ENCODE data around the gene ONECUT2. TPM values are rescaled to one million over a fixed set of nuclear protein-coding genes. Genes with fewer than 3 reads are reported as not detected.
A peak's percentile ranks its signal among the peaks of the same experiment; 100 is the strongest.

The ONECUT2 gene
- total RNA-seq, 1 experiment from 2014 or later: 0.86 TPM

GRCh38 chr18:57436191-57436964 is 1.2 kb downstream of the ONECUT2 start:
- H3K27ac Mint-ChIP-seq (ENCODE audit: unreplicated experiment): no peak overlapping the region
- TF ChIP-seq, protein P1, sequence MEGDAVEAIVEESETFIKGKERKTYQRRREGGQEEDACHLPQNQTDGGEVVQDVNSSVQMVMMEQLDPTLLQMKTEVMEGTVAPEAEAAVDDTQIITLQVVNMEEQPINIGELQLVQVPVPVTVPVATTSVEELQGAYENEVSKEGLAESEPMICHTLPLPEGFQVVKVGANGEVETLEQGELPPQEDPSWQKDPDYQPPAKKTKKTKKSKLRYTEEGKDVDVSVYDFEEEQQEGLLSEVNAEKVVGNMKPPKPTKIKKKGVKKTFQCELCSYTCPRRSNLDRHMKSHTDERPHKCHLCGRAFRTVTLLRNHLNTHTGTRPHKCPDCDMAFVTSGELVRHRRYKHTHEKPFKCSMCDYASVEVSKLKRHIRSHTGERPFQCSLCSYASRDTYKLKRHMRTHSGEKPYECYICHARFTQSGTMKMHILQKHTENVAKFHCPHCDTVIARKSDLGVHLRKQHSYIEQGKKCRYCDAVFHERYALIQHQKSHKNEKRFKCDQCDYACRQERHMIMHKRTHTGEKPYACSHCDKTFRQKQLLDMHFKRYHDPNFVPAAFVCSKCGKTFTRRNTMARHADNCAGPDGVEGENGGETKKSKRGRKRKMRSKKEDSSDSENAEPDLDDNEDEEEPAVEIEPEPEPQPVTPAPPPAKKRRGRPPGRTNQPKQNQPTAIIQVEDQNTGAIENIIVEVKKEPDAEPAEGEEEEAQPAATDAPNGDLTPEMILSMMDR (IDR thresholded peaks at IDR 0.05; ENCODE audit: insufficient read depth in 1 of 2, low read depth in 1 of 2, low read length in 1 of 2, severe bottlenecking in 1 of 2, unreplicated experiment in 1 of 2): no peak
- peaks cover 11% of the 10 kb centered on the region for H3K27me3 Mint-ChIP-seq (ENCODE audit: insufficient read depth, unreplicated experiment)
- H3K36me3 Mint-ChIP-seq (ENCODE audit: insufficient read depth, unreplicated experiment): peaks cover 5% of the 10 kb centered on the region
- intact Hi-C loops (cut with micrococcal nuclease; ENCODE audit: unreplicated experiment): loop anchor here (5.0 kb wide), 3 partner anchors 126 to 689 kb away; no protein-coding TSS in a partner anchor
- Histone ChIP-seq H3K4me1 (no peaks in the 10 kb centered on the region), H3K36me3 (ENCODE audit: control insufficient read depth, insufficient read depth, low read length) (no peaks in the 10 kb centered on the region), H3K4me3 (ENCODE audit: low read depth, low read length) (peak overlapping the region; percentile 60), H3K9me3 (no peaks in the 10 kb centered on the region), H3K27me3 (replicated peaks; ENCODE audit: control insufficient read depth, insufficient read depth, low read length) (no peaks in the 10 kb centered on the region)
- H3K4me3 Mint-ChIP-seq (ENCODE audit: unreplicated experiment): peak overlapping the region; percentile 76
- no peaks in the 10 kb centered on the region for H3K4me1 Mint-ChIP-seq (ENCODE audit: low read depth, unreplicated experiment)
- ChIA-PET POLR2A (interaction anchor here (0.6 kb wide), 1 partner anchor 79 kb away, joined by 3 read pairs; no protein-coding TSS in a partner anchor), CTCF (interaction anchor here (0.6 kb wide), 1 partner anchor 110 kb away, joined by 3 read pairs; no protein-coding TSS in a partner anchor)
- no TSS peak for BruUV-seq (replicated peaks)
- no peak for DNase-seq
- no peaks in the 10 kb centered on the region for H3K9me3 Mint-ChIP-seq (ENCODE audit: unreplicated experiment)

DNA sequence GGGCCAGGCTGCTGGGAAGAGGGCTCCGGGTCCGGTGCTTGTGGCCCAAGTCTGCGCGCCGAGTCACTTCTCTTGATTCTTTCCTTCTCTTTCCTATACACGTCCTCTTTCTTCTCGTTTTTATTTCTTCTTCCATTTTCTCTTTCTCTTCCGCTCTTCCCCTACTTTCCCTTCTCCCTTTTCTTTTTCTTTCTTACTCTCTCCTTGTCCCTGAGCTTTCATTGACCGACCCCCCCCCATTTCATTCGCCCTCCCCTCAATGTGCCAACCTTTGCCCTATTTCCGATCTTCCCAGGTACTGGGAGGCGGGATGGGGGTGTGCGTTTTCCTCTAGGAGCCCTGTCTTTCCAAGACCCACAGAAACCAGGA is 1.8 kb downstream of the ONECUT2 start:
- Histone ChIP-seq H3K4me3 (ENCODE audit: low read depth, low read length) (no peak overlapping the region; the same call in 1 of the 2 replicates), H3K4me1 (no peaks in the 10 kb centered on the region), H3K9me3 (no peaks in the 10 kb centered on the region), H3K27me3 (replicated peaks; ENCODE audit: control insufficient read depth, insufficient read depth, low read length) (no peaks in the 10 kb centered on the region), H3K36me3 (ENCODE audit: control insufficient read depth, insufficient read depth, low read length) (no peaks in the 10 kb centered on the region)
- Mint-ChIP-seq H3K4me1 (ENCODE audit: low read depth, unreplicated experiment) (no peaks in the 10 kb centered on the region), H3K27ac (ENCODE audit: unreplicated experiment) (no peak overlapping the region), H3K36me3 (ENCODE audit: insufficient read depth, unreplicated experiment) (peaks cover 5% of the 10 kb centered on the region), H3K9me3 (ENCODE audit: unreplicated experiment) (no peaks in the 10 kb centered on the region), H3K4me3 (ENCODE audit: unreplicated experiment) (peak overlapping the region; percentile 76), H3K27me3 (ENCODE audit: insufficient read depth, unreplicated experiment) (peaks cover 11% of the 10 kb centered on the region)
- CTCF ChIA-PET: no interaction called here
- intact Hi-C loops (cut with micrococcal nuclease; ENCODE audit: unreplicated experiment): loop anchor here (5.0 kb wide), 3 partner anchors 125 to 690 kb away; no protein-coding TSS in a partner anchor
- POLR2A ChIA-PET: interaction anchor here (0.6 kb wide), 1 partner anchor 79 kb away, joined by 3 read pairs; no protein-coding TSS in a partner anchor
- BruUV-seq (replicated peaks): no TSS peak
- TF ChIP-seq, protein P1 (IDR thresholded peaks at IDR 0.05; ENCODE audit: insufficient read depth in 1 of 2, low read depth in 1 of 2, low read length in 1 of 2, severe bottlenecking in 1 of 2, unreplicated experiment in 1 of 2): no peak
- DNase-seq: no peak

DNA sequence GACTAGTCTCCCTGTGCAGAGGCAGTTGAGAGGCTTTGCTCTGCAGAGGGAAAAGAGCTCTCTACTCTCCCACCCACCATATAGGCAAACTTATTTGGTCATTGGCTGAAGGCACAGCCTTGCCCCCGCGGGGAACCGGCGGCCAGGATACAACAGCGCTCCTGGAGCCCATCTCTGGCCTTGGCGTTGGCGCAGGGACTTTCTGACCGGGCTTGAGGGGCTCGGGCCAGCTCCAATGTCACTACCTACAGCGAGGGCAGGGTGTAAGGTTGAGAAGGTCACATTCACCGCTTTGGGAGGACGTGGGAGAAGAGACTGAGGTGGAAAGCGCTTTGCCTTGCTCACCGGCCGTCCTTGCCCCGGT is 2.2 kb downstream of the ONECUT2 start:
- TF ChIP-seq, protein P1 (IDR thresholded peaks at IDR 0.05; ENCODE audit: insufficient read depth in 1 of 2, low read depth in 1 of 2, low read length in 1 of 2, severe bottlenecking in 1 of 2, unreplicated experiment in 1 of 2): no peak
- H3K36me3 Mint-ChIP-seq (ENCODE audit: insufficient read depth, unreplicated experiment): peaks cover 5% of the 10 kb centered on the region
- Histone ChIP-seq H3K4me1 (no peaks in the 10 kb centered on the region), H3K9me3 (no peaks in the 10 kb centered on the region), H3K36me3 (ENCODE audit: control insufficient read depth, insufficient read depth, low read length) (no peaks in the 10 kb centered on the region), H3K4me3 (ENCODE audit: low read depth, low read length) (peak overlapping the region; percentile 50), H3K27me3 (replicated peaks; ENCODE audit: control insufficient read depth, insufficient read depth, low read length) (no peaks in the 10 kb centered on the region)
- no TSS peak for BruUV-seq (replicated peaks)
- peak overlapping the region; percentile 76 for H3K4me3 Mint-ChIP-seq (ENCODE audit: unreplicated experiment)
- no peak for DNase-seq
- peaks cover 11% of the 10 kb centered on the region for H3K27me3 Mint-ChIP-seq (ENCODE audit: insufficient read depth, unreplicated experiment)
- H3K9me3 Mint-ChIP-seq (ENCODE audit: unreplicated experiment): no peaks in the 10 kb centered on the region
- no peak overlapping the region for H3K27ac Mint-ChIP-seq (ENCODE audit: unreplicated experiment)
- no peaks in the 10 kb centered on the region for H3K4me1 Mint-ChIP-seq (ENCODE audit: low read depth, unreplicated experiment)
- intact Hi-C loops (cut with micrococcal nuclease; ENCODE audit: unreplicated experiment): loop anchor here (5.0 kb wide), 3 partner anchors 125 to 690 kb away; no protein-coding TSS in a partner anchor
- ChIA-PET CTCF (interaction anchor here (1.0 kb wide), 1 partner anchor 122 kb away, joined by 3 read pairs; no protein-coding TSS in a partner anchor), POLR2A (interaction anchor here (0.6 kb wide), 1 partner anchor 80 kb away, joined by 3 read pairs; no protein-coding TSS in a partner anchor)
